Gastroesophageal sphincter (tissue), 3 donors: Measurements from ENCODE around the gene TRPC4AP.

Source experiments
- EP300 ChIP-seq: sonication (generic); formaldehyde crosslinking; IDR thresholded peaks from one replicate; pipeline ENCODE4 v1.6.1; 2017; ENCODE audit warnings: antibody characterized with exemption, mild to moderate bottlenecking
- POLR2A ChIP-seq, 2 donors: fragments of 450-650 bp; IDR thresholded peaks; one replicate each; pipeline ENCODE4 v1.6.1; 2017; ENCODE audit warnings: antibody characterized with exemption in 2 of 2, mild to moderate bottlenecking in 2 of 2, moderate library complexity in 1 of 2
- POLR2AphosphoS5 ChIP-seq: sonication (generic); formaldehyde crosslinking; IDR thresholded peaks from one replicate; pipeline ENCODE4 v1.6.1; 2017; ENCODE audit warnings: antibody characterized with exemption
- TF ChIP-seq, protein P1 (sequence below), 4 experiments: fragments of 200-600 bp in 2 of 4; fragments of 450-650 bp in 2 of 4; sonication (generic) in 1 of 4; IDR thresholded peaks; one replicate each; pipeline ENCODE4 v1.5.1; 2017 to 2019; ENCODE audit warnings: antibody characterized with exemption in 4 of 4, mild to moderate bottlenecking in 2 of 4, moderate library complexity in 2 of 4

DNA sequence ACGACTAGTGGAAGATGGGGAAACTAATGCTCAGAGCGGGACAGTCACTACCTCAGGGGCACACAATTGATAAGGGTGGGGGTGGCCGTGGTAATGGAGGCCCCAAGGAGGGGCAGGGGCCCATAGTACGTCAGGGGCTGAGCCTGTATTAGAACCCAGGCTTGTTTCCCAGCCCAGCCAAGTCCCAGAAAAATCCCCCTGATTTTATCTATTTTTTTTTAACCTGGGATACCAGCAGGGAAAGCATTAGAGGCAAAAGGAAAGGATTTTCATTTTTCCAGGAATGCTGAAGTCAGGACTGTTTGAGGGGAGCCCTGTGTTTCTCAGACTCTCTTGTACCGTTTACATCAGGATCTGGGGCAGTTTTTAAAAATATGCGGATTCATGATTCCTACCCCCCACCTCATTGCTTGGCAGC lies 136.6 kb downstream of the TRPC4AP start:
- TF ChIP-seq, protein P1, sequence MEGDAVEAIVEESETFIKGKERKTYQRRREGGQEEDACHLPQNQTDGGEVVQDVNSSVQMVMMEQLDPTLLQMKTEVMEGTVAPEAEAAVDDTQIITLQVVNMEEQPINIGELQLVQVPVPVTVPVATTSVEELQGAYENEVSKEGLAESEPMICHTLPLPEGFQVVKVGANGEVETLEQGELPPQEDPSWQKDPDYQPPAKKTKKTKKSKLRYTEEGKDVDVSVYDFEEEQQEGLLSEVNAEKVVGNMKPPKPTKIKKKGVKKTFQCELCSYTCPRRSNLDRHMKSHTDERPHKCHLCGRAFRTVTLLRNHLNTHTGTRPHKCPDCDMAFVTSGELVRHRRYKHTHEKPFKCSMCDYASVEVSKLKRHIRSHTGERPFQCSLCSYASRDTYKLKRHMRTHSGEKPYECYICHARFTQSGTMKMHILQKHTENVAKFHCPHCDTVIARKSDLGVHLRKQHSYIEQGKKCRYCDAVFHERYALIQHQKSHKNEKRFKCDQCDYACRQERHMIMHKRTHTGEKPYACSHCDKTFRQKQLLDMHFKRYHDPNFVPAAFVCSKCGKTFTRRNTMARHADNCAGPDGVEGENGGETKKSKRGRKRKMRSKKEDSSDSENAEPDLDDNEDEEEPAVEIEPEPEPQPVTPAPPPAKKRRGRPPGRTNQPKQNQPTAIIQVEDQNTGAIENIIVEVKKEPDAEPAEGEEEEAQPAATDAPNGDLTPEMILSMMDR (IDR thresholded peaks at IDR 0.05), result peak in 1 of 4 experiments; percentile 7
- TF ChIP-seq POLR2A (IDR thresholded peaks at IDR 0.05) (no peak), POLR2AphosphoS5 (no peak), EP300 (no peak)
